Adipocyte (in vitro differentiated cells): ENCODE measurements around the gene RHNO1.
A peak's percentile ranks its signal among the peaks of the same experiment; 100 is the strongest.

Experiments
- DNase-seq: peaks from one replicate; pipeline ENCODE4 v3.0.0-alpha.2; 2015; ENCODE audit warnings: low read depth
- H3K27me3 ChIP-seq: replicated peaks from 2 replicates; pipeline ENCODE4 v1.7.0; 2013; ENCODE audit warnings: mild to moderate bottlenecking, low read length, moderate library complexity; ENCODE audit not compliant: control insufficient read depth, insufficient read depth
- H3K36me3 ChIP-seq: 2 replicates; pipeline ENCODE4 v1.7.0; 2013; ENCODE audit warnings: low read length, mild to moderate bottlenecking, moderate library complexity; ENCODE audit not compliant: control insufficient read depth, insufficient read depth, severe bottlenecking
- H3K4me1 ChIP-seq: 2 replicates; pipeline ENCODE4 v1.7.0; 2013; ENCODE audit warnings: mild to moderate bottlenecking, low read length, moderate library complexity; ENCODE audit not compliant: control insufficient read depth, insufficient read depth
- H3K4me3 ChIP-seq: 2 replicates; pipeline ENCODE4 v1.7.0; 2013; ENCODE audit warnings: mild to moderate bottlenecking, low read length, moderate library complexity
- H3K9ac ChIP-seq: 2 replicates; pipeline ENCODE4 v1.7.0; 2013; ENCODE audit warnings: mild to moderate bottlenecking, low read length, moderate library complexity
- H3K9me3 ChIP-seq: 2 replicates; pipeline ENCODE4 v1.7.0; 2013; ENCODE audit warnings: mild to moderate bottlenecking, low read length, moderate library complexity; ENCODE audit not compliant: control insufficient read depth

RHNO1 gene

GRCh38 chr12:2919249-2919648 lies 42.2 kb downstream of the RHNO1 start:
- no peaks in the 10 kb centered on the region for H3K27me3 ChIP-seq
- no peak for DNase-seq
- H3K9ac ChIP-seq = no peak overlapping the region
- H3K36me3 ChIP-seq = peaks cover 59% of the 10 kb centered on the region
- H3K4me1 ChIP-seq = no peaks in the 10 kb centered on the region
- no peak overlapping the region for H3K4me3 ChIP-seq
- no peaks in the 10 kb centered on the region for H3K9me3 ChIP-seq

DNA sequence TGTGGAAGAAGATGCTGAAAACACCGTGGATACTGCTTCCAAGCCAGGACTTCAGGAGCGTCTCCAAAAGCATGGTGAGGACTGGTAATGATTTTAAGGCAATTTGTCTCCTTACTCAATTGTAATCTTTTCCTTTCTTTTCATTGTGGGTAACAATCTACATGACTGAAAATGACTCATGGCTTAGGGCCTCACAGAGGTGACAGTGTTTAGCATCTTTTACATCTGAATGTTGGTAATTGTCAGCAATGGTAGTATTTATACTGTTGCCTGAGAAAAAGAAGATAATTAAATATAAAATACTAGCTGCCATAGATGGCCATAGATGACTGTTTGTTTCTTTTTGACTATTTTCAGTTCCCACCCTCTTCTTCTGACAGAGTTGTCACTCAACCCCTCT lies 45.3 kb downstream of the RHNO1 start:
- Histone ChIP-seq H3K9ac (no peak overlapping the region), H3K27me3 (no peaks in the 10 kb centered on the region), H3K9me3 (no peaks in the 10 kb centered on the region), H3K4me3 (no peak overlapping the region), H3K36me3 (peaks cover 57% of the 10 kb centered on the region), H3K4me1 (no peaks in the 10 kb centered on the region)
- DNase-seq = no peak

GRCh38 chr12:2923057-2923456 lies 46.0 kb downstream of the RHNO1 start:
- Histone ChIP-seq H3K27me3 (no peaks in the 10 kb centered on the region), H3K9me3 (no peaks in the 10 kb centered on the region), H3K9ac (no peak overlapping the region), H3K4me3 (no peak overlapping the region), H3K36me3 (peaks cover 64% of the 10 kb centered on the region), H3K4me1 (no peaks in the 10 kb centered on the region)
- DNase-seq = no peak

- H3K27me3 ChIP-seq = no peaks in the 10 kb centered on the region
- DNase-seq = no peak
- peaks cover 64% of the 10 kb centered on the region for H3K36me3 ChIP-seq
These were observed 47.0 kb downstream of the RHNO1 start for GRCh38 chr12:2924019-2924418.

DNA sequence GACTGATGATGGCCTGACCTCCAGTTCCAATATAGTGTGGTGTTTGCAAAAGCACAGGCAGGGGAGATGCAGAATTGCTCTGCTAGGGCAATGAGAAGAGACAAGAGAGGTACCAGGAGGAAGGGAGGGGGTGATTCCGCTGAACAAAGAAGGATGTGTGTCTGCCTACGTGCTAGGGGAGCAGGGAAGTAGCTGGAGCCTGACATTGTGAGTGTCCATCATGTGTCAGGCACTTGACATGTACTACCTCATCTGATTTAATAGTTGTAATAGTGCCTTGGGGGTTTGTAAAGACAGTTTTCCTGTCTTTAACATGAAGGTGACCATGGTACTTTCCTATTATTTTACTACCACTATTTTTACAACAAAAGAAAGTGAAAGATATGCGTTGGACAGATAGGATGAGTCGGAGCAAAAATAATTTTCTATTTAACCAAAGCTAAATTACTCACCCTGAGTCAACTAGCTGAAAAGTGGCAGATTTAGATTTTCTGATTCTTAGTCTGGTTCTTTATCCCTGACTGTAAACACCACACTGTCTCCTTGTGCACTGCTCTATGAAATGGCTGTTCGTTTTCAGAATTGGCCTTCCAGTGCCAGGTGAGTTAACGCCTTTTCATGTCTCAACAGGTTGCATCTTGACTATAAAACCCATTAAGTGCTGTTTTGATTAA lies 48.4 kb downstream of the RHNO1 start:
- peaks cover 58% of the 10 kb centered on the region for H3K36me3 ChIP-seq
- no peaks in the 10 kb centered on the region for H3K4me1 ChIP-seq
- no peak overlapping the region for H3K4me3 ChIP-seq
- H3K9ac ChIP-seq = no peak overlapping the region
- no peaks in the 10 kb centered on the region for H3K27me3 ChIP-seq
- peak; percentile 5 for DNase-seq
- no peaks in the 10 kb centered on the region for H3K9me3 ChIP-seq

More at GRCh38 chr12:2924019-2924418, 47.0 kb downstream of the RHNO1 start:
- Histone ChIP-seq H3K9ac (no peak overlapping the region), H3K4me3 (no peak overlapping the region), H3K9me3 (no peaks in the 10 kb centered on the region), H3K4me1 (no peaks in the 10 kb centered on the region)

- Histone ChIP-seq H3K9ac (no peak overlapping the region), H3K9me3 (no peaks in the 10 kb centered on the region), H3K27me3 (no peaks in the 10 kb centered on the region), H3K4me1 (no peaks in the 10 kb centered on the region), H3K4me3 (no peak overlapping the region), H3K36me3 (peaks cover 69% of the 10 kb centered on the region)
- no peak for DNase-seq
These were observed 53.8 kb downstream of the RHNO1 start for GRCh38 chr12:2930865-2931264.

GRCh38 chr12:2933586-2933985 lies 56.6 kb downstream of the RHNO1 start:
- no peaks in the 10 kb centered on the region for H3K4me1 ChIP-seq
- H3K27me3 ChIP-seq = no peaks in the 10 kb centered on the region
- H3K9ac ChIP-seq = no peak overlapping the region
- H3K36me3 ChIP-seq = peaks cover 65% of the 10 kb centered on the region
- DNase-seq = no peak
- H3K4me3 ChIP-seq = no peak overlapping the region
- H3K9me3 ChIP-seq = no peaks in the 10 kb centered on the region

DNA sequence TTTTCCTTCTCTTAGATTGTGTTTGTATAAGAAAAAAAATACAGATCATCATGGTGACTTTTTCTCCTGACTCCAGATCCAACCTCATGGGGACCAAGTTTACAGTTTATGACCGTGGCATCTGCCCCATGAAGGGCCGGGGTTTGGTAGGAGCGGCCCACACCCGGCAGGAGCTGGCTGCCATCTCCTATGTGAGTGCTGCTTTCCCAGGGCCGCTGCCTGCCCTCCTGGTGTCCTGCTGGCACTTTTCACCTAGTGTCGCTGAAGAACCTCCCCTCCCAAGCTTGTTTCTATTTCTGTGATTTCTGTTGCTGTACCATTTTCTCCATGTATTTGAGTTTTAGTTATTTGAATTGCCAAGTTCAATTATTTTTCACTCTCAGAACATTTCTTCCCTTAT lies 57.3 kb downstream of the RHNO1 start:
- H3K9me3 ChIP-seq = no peaks in the 10 kb centered on the region
- no peak overlapping the region for H3K4me3 ChIP-seq
- H3K27me3 ChIP-seq = no peaks in the 10 kb centered on the region
- H3K4me1 ChIP-seq = no peaks in the 10 kb centered on the region
- H3K36me3 ChIP-seq = peaks cover 73% of the 10 kb centered on the region
- H3K9ac ChIP-seq = no peak overlapping the region
- no peak for DNase-seq

DNA sequence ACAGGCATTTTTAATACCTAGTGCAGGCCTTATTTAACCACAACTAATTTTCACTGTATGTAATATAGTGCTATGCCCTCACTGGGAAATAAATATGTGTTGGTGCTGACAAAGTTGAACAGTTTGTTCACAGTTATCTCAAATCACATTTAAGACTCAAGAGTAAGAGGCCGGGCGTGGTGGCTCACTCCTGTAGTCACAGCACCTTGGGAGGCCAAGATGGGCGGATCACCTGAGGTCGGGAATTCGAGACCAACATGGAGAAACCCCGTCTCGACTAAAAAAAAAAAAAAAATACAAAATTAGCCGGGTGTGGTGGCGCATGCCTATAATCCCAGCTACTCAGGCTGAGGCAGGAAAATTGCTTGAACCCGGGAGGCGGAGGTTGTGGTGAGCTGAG lies 59.3 kb downstream of the RHNO1 start:
- Histone ChIP-seq H3K9me3 (no peaks in the 10 kb centered on the region), H3K4me3 (no peak overlapping the region), H3K27me3 (no peaks in the 10 kb centered on the region), H3K4me1 (no peaks in the 10 kb centered on the region), H3K9ac (no peak overlapping the region), H3K36me3 (peaks cover 83% of the 10 kb centered on the region)
- no peak for DNase-seq

DNA sequence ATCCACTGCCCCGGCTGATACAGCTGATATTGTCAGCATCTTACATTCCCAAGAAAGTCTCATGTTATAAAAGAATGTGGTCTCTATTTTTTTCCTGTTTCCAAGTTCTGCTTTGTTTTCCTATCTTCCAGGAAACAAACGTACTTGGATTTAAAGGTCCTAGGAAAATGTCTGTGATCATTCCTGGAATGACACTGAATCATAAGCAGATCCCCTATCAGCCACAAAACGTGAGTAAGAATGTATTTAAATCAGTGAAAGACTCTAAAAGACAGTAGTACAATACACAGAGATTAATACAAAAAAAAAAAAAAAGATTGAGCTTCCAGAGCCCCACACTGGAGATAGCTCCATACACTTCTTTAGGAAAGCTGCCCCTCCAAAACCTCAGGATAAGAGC lies 60.5 kb downstream of the RHNO1 start:
- no peaks in the 10 kb centered on the region for H3K27me3 ChIP-seq
- H3K4me3 ChIP-seq = no peak overlapping the region
- H3K9ac ChIP-seq = no peak overlapping the region
- no peak for DNase-seq
- H3K4me1 ChIP-seq = no peaks in the 10 kb centered on the region
- H3K9me3 ChIP-seq = no peaks in the 10 kb centered on the region
- H3K36me3 ChIP-seq = peaks cover 74% of the 10 kb centered on the region
